Lower leg skin (tissue), 3 donors: ENCODE measurements around the gene GLIS2.

Source experiments
- POLR2A ChIP-seq, 2 donors: fragments of 450-650 bp; IDR thresholded peaks; one replicate each; pipeline ENCODE4 v1.6.1; 2016 to 2017; ENCODE audit warnings: antibody characterized with exemption in 2 of 2, mild to moderate bottlenecking in 1 of 2, moderate library complexity in 1 of 2
- TF ChIP-seq, protein P1 (sequence below), 3 donors: fragments of 450-650 bp; IDR thresholded peaks; one replicate each; pipeline ENCODE4 v1.5.1; 2016; ENCODE audit warnings: antibody characterized with exemption in 3 of 3, mild to moderate bottlenecking in 3 of 3, moderate library complexity in 2 of 3

GRCh38 chr16:4378999-4379690, 63.3 kb downstream of the GLIS2 start:
- TF ChIP-seq POLR2A (IDR thresholded peaks at IDR 0.05) = no peak
- TF ChIP-seq, protein P1, sequence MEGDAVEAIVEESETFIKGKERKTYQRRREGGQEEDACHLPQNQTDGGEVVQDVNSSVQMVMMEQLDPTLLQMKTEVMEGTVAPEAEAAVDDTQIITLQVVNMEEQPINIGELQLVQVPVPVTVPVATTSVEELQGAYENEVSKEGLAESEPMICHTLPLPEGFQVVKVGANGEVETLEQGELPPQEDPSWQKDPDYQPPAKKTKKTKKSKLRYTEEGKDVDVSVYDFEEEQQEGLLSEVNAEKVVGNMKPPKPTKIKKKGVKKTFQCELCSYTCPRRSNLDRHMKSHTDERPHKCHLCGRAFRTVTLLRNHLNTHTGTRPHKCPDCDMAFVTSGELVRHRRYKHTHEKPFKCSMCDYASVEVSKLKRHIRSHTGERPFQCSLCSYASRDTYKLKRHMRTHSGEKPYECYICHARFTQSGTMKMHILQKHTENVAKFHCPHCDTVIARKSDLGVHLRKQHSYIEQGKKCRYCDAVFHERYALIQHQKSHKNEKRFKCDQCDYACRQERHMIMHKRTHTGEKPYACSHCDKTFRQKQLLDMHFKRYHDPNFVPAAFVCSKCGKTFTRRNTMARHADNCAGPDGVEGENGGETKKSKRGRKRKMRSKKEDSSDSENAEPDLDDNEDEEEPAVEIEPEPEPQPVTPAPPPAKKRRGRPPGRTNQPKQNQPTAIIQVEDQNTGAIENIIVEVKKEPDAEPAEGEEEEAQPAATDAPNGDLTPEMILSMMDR (IDR thresholded peaks at IDR 0.05) = no peak
